Stromal cell of bone marrow (primary cell): ENCODE data around the gene CARHSP1.
"Not testable (repeated sequence)": the region's sequence is repeated elsewhere in the genome, so short reads cannot be mapped to it uniquely, and the experiment has no call there.

Experiments used
- DNase-seq: peaks from one replicate; pipeline ENCODE4 v3.0.0-alpha.2; 2012; ENCODE audit warnings: low read depth

The CARHSP1 gene

DNA sequence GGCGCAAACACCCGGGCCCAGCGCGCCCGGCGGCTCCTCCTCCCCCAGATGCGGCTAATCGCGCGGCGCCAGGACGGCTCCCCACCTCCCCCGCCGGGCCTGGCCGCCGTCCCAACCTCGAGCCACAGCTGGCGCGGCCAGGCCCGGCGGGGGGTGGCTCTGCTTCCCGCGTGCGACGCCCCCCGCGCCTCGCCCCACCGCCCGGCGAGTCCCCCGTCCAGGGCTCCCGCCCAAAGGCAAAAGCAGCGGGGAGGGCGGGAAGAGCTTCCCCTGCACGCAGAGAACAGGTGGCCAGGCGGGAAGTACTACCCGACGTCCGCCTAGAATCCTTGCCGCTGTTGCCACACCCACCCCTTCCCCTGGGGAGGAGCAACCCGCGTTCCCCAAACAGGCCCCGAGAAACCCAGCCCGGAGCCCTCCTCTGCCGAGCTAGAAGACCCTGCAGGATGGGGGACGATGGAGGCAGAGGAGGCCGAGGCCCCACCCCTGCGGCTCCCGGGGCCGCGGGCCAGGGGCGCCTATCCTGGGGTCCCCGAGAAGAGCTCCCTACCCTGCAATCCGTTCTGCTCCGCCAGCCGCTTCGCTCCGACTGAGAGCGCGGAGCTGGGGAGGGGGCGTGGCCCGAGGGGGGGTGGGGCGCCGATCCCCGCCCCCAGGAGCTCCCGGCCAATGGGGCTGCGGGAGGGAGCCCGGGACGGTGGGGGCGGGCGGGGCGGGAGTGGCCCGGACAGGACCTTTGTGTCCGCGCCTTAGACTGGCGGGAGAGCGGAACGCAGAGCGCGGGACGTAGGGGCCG, at the start of gene CARHSP1:
TSS of gene CARHSP1 (minus strand) at position 591 of the 796 bp plus-strand sequence. CDS start 9,678 bp downstream, outside the sequence.
- peak; percentile 81 for DNase-seq

DNA sequence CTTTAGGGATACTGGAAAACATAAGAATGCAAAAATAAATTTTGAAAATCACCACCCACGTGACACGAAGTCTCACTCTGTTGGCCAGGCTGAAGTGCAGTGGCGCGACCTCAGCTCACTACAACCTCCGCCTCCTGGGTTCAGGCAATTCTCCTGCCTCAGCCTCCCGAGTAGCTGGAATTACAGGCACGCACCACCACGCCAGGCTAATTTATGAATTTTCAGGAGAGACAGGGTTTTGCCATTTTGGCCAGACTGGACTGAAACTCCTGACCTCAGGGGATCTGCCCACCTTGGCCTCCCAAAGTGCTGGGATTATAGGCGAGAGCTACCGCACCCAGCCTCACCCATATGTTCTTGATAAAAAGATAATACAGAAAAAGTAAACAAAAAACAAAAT, 48.5 kb upstream of the CARHSP1 start:
- DNase-seq = not testable (repeated sequence)

DNA sequence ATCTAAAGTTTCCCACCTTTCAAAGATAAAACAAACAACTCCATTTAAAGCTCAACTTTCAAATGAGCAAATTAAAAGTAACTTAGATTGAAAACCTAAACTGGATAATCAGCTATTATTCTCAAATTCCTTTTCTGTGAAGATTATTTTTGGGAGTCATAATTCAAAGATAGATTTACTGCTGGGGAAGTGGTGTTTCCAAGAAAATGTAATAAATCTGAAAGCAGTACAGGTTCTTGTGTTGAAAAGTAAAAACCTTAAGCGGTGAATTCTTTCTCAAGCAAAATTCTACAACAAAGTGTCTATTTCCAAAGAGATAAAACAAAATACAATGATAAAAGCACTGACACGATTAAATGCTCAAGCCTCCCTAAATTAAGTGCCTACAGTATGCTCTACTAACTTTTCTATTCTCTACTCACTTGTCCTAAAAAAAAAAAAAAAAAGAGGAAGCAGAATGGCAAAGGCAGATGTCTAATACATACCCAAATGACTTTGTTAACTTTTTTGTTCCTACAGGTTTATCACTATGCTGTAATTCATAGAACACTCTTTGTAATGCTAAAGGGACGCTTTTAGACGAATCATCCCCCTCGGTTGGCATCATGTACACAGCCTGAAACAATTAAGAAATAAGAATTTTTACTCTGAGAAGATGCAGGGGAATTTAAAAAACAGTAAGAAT, 47.9 kb upstream of the CARHSP1 start:
- no peak for DNase-seq

DNA sequence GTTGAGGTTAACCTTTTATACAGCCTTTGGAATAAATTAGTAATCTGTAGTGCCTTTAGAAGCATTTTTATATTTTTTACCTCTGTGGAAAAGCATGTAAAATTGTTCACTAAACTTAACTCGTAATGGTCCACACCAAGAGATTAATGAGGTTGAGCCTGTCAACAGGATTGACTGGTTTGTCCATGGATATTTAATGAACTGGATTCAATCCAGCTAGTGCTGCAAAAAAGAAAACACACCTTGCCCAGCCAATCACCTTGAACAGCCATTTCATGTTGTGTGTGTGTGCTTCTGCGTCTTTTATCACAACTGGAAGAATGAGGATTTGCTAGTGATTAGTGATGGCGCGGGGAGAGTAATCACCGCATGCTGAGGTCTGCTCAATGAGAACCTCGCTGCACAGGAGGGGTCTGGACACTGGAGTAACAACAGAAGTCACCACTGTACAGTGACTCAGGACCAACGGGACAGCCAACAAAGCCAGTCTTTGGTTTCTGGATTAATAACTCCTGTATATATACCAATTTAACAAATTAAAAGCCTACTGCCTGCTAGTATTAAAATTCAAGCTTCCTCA, 47.0 kb upstream of the CARHSP1 start:
- DNase-seq = no peak

DNA sequence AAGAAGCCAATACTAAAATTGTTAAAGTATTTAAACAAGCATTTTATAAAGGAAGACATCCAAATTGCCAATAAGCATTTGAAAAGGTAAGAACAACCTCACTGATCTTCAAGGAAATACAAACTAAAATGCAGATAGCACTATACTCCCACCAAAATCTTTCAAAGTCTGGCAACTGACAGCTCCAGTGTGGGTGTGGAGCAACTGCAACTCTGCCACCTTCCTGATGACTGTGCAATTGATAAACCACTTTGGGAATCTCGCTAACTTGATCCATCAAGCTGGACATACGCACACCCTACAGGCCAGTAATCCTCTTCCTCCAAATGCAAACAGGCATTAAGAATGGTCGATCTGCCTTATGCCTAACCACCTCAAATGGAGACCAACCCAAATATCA, 45.3 kb upstream of the CARHSP1 start:
- no peak for DNase-seq

DNA sequence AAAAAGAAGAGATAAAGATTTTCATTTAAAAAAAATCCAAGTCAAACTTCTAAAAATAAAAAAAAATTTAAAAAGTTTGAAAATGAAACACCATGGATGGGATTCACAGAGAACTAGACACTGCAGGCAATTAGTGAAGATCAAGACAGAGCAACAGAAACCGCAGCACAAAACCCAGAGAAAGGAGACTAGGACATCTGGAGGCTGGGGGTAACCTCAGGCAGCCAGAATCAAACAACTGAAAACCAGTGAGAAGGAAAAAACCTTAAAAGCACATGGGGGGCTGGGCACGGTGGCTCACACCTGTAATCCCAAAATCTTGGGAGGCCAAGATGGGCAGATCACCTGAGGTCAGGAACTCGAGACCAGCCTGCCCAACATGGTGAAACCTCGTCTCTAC, 44.0 kb upstream of the CARHSP1 start:
- no peak for DNase-seq

DNA sequence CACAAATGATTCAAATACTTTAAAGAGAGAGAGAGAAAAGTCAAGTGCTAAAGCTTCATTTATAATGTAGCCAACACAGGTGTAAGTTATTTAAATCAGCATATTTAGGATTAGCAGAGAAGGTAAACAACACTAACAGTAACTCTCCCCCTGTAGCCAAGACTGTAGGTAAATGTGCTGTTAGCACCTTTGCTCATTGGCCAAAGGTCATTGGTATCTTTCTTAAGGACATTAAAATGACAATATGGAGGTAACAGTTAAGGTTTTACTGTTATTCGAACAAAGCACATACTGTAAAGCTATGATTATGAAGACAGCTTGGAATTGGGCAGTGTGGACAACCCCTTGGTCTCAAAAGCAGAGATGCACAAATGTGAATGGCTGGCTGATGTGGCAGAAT, 42.0 kb upstream of the CARHSP1 start:
- no peak for DNase-seq

DNA sequence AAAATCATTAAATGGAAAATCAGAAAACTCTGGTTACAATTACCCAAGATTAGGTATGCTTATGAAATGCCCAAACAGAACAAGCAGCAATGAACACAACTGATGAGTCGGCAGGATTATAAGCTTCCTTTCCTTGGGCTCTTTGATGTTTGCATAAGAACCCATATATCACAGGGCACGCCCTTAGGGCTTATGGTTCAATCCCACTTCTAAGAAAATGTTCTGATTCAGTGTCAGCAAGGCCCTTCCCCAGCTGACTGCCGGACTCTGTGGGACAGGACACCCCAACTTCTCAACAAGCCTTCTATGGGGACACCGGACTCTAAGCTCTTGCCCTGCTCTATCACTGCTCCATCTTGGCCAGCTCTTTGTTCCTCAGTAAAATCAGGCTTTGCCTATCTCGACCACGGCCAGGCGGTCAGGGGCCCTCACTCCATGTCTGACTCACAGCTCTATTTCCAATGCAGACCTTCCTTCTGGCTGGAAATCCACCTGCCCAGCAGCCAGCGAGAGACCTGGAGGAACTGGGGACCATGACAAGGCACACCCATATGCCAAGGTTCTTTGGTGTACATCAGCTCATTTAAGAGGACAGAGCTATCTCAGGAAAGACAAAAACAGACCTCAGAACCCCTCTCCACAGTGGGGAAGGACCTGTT, 40.1 kb upstream of the CARHSP1 start:
- no peak for DNase-seq

DNA sequence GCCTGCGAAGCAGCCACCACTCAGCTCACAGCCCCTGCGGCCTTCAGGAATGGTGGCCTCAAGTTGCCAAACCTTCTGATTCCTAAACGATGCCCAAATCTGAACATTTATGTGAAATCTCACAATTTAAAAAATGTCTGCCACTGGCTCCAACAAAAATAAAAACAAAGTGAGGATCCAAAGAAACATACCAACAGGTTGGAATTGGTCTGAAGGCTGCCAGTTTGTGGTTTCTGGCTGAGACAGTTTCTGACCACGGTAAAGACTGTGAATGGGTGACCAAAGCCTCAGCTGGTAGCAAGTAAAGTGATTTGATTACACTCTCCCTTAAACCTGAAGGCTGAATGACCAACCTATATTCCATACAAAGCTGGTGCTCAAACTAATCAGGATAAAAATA, 38.3 kb upstream of the CARHSP1 start:
- no peak for DNase-seq

DNA sequence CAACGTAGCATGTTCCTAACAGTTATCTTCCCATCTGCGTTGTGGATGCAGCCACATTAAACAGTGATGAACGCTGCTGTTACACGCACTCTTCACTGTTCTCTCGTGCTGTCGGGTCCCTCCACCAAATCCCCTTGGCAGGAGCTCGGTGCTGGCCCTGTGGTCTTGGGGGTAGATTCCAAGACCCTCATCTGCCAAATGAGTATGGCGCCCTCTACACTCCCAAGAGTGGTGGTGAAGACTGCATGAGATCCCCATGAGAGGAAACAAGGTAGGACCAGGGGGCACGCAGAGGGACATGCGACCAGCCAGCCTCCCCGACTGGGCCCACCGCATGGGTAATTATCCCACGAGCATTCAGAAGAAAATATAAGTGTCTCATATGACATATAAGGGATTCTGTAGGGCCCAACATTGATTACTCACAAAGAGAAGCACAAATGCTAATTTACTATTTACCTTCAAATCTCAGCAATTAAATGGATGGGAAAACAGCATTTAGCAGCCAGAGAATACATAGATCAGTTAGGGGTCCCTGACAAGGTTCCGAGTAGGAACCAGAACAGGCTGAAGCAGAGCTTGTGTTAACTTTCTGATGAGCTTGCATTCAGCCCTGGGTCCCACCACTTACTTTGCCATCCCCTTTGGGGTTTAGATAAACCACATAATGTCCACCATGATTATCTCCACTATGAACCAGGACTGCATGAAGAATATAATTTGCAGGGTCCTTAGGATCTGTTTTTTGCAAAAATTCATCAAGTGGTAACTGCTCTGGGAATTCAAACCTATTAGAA, 37.2 kb upstream of the CARHSP1 start:
- DNase-seq = no peak

DNA sequence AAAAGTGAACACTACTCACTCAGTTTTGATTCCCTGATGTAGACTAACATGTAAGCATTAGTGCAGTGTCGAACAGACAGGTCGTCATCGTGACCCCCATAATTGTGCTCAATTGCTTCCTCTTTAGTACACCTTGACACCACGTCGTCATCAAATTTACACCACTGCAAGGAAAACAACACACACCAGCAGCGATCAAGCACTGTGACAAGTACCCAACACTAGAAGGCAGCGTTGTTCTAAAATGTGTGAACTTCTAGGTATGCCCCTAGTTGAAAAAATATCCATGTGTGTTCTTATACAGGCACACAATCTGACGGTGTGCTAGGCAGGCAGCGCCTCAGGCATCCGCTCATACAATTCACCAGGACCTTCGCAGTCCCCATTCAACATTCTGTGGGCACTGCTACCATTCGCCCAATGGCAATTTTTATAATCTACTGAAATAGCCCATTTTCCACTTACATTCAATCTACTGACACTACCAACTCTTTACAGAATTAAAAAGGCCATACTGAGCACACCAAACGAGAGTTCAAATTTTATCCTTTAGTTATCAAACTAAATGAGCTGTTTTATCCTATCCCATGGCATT, 36.5 kb upstream of the CARHSP1 start:
- DNase-seq = no peak

DNA sequence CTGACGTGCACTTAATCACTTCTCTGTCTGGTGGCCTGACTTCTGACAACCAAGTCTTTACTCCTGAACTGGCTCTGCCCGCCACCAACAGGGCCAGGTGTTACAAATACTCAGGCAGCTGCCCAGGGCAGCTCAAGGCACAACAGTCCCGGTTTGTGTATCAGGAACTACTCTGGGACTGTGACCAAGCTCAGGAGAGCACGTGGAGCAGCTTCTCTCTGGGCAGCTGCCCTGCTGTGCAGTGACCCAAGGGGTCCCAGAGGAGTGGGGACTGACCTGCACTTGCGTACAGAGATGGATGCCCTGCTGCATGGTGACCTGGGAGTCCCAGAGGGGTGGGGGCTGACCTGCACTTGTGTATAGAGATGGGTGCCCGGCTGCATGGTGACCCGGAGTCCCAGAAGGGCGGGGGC, 35.2 kb upstream of the CARHSP1 start:
- no peak for DNase-seq

DNA sequence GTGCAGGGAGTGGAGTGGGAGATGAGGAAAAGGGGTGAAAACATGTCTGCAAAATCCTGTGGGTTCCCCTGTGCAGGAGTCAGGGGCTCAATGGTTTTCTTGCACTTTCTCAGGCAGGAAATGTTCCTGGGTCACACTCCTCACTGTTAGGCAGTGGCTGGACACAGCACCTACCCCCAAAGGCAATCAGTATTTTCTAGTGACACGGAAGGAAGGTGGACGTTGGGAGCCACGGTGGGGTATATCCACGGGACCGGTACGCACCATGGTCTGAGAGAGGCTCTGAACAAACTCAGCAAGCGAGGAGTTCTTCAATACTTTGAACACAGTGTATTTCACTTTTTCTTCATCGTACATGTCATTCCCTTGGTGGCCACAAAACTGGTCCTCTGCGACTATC, 34.2 kb upstream of the CARHSP1 start:
- no peak for DNase-seq

DNA sequence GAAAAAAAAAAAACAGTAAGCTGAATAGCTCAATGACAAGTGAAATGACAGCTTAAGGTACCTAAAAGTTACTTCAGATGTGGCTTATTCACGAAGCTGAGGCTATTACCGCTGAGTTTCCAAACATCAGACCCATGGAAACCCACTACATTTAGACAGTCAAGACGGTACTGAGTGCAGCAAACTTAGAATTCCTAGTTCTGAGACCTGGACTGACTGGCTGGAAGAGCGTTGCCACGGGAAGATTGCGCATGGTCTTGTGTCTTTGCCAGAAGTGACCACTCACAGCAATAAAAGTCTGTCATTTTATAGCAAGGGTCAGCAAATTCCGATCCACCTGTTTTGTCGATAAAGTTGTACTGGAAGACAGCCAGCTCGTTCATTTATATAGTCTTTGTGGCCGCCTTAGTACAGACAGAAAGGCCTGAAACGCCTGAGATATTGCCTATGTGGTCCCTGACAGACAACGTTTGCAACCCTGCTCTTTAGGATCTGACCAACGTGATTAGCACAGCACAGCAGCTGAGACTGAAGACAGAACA, 32.6 kb upstream of the CARHSP1 start:
- no peak for DNase-seq

DNA sequence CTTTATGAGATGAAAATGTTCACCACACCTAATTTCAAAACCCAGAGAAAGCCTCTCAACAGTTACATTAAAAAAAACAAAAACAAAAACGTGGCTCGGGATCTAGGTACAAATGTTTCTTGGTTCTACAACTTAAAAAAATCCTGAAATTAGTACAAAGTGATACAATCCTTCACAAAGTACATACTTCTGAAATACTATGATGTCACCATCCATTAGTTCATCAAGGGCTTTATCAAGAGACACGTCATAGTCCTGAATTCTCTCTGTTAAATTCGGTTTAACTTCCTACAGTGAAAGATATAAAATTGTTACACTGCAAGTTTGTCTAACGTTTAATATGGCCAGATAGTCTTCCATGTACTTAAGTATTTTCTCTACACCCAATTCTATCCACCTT, 31.5 kb upstream of the CARHSP1 start:
- DNase-seq = no peak

DNA sequence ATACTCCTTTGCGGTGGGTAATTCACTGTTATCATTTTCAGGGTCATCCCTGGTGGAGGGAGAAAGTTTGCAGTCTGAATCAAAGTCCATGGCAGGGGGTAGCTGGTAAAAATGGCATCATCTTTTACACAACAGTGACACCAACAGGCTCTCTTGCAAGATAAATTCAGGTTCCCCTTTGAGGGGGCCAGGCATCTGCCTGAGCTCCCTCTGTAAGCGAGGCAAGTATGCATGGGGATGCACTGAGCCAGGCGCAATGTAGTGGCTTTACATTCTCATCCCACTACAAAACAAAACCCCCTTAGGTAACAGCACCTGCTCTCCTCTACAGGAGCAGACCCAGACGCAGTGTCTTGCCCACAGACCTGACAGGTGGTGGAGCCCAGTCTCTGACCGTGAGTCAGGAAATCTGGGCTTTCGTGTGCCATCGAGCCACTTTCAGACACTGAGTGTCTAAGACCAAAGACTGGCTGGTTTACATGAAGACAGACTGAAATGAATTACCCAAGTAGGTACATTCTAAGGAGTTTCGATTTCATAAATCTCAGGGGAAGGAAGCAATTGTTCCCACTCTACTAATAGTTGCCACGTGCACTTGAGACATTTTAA, 31.0 kb upstream of the CARHSP1 start:
- no peak for DNase-seq

DNA sequence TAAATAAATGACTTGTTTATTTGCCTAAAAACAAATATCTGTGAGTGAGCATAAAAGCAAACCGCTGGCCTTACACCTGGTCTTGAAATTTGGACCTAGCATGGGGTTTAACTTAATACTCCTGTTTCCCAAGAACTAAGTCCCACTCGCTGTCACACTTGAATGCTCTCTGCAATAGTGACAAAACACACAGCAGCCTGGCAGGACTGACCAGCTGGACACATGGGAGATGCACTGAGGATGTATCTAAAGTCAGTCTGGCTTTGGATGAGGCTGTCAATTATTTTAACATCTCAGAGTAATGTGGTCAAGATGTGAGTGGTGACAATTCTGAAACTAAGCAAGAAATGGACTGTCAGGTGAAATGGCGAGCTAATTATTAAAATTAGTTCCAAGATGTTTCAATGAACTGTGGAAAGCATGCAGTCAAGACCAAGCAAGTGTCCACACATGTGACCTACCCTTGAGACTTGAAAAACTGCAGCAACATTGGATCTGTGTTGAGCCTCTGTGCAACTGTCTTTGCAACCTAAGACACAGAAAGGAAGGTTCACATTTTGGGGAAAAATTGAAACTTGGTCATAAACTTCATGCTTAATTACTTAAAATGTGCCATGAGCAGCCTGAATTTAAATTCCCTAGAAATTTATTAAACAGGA, 30.0 kb upstream of the CARHSP1 start:
- no peak for DNase-seq

DNA sequence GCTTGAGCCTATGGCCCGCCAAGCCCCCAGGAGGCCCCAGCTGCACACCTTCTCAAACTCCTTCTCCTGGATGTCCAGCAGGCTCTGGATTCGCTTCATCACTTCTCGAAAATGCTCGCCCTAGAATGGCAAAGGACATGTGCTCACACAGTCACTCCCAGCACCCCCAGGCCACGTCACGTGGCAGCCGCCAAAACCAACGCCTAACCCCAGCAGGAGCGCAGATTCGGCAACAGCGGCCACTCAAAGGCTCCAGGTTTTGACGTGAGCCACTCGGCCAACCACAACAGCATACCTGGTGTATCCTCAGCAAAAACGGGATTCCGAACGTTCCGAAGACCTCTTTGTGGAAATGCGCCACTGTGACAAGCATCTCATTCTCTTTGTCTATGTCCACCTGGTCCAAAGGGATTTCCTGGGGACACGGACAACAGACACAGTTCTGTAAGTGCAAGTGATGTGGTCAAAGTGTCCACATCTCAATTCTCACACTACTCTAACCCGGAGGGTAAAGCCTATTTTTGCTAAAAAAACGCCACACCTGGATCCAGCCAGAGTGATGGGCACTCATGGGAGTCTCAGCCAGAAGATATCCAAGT, 26.0 kb upstream of the CARHSP1 start:
- DNase-seq = no peak

DNA sequence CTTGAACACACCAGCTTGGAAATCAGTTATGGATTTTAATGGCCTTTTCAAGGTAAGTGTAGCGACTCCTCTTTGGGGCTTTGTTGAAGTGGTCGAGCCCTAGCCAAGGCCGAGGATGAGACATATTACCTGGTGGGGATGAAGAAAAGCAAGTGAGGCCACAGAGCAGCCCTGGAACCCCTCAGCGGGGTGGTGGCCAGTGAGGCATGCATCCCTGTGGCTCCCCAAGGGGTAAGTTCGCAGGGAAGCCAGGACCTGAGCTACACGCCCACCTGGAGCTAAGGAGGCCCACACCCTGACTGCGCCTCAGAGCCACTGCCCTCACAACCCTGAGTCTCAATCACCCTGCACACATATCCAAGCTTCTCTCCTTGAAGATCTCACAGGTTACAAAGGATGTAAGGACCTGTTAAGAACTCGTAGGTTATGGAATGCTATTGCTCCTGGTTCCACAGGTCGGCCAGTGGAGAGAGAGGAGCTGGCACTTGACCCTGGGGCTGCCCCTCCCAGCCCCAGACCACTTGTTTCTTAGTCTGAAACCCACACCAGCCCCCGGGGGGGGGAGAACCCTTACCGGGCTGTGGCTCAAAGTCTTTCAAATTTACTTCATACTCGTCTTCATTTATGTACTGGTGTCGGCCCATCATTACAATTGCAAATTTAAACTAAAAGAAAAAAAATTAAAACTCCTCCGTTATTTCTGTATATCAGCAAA, 25.3 kb upstream of the CARHSP1 start:
- DNase-seq = no peak
